A673 (cell line): ENCODE results near the gene CDH23. TPM values are rescaled to one million over a fixed set of nuclear protein-coding genes. Genes with fewer than 3 reads are reported as not detected.

Source experiments
- BruUV-seq: library from RNA; stranded (reverse); fragments of 400-500 nt; replicated peaks from 2 replicates; lab custom pipeline; 2021; lab: Mats Ljungman, UMichigan
- CTCF ChIA-PET: fragments of 300-600 bp; sonication (Branson Sonifier 250); formaldehyde crosslinking; loops from one replicate; lab custom pipeline; 2022; ENCODE audit warnings: antibody characterized with exemption; lab: Charles Lee
- POLR2A ChIA-PET: fragments of 300-600 bp; sonication (Branson Sonifier 250); formaldehyde crosslinking; loops from one replicate; lab custom pipeline; 2022; ENCODE audit warnings: antibody characterized with exemption; ENCODE audit not compliant: low non-redundant PET; lab: Charles Lee
- DNase-seq: peaks from one replicate; pipeline ENCODE4 v3.0.0-alpha.2; 2015; ENCODE audit warnings: low spot score
- H3K27ac ChIP-seq: fragments of 200-600 bp; sonication (generic); 2 replicates; pipeline ENCODE4 v1.5.1; 2016; ENCODE audit warnings: mixed run types, low read depth, mild to moderate bottlenecking, mixed read lengths, antibody characterized with exemption, low read length; ENCODE audit not compliant: poor library complexity, severe bottlenecking
- H3K27me3 ChIP-seq: fragments of 200-600 bp; sonication (generic); replicated peaks from 2 replicates; pipeline ENCODE4 v1.6.1; 2017; ENCODE audit warnings: mixed run types, low read depth, mild to moderate bottlenecking, mixed read lengths, antibody characterized with exemption, low read length; ENCODE audit not compliant: insufficient read depth, poor library complexity
- H3K36me3 ChIP-seq: fragments of 200-600 bp; sonication (generic); 2 replicates; pipeline ENCODE4 v1.6.1; 2016; ENCODE audit warnings: mixed run types, mild to moderate bottlenecking, mixed read lengths, antibody characterized with exemption, low read length; ENCODE audit not compliant: insufficient read depth, poor library complexity, severe bottlenecking
- H3K4me1 ChIP-seq: fragments of 200-600 bp; sonication (generic); 2 replicates; pipeline ENCODE4 v1.6.1; 2017; ENCODE audit warnings: mixed run types, mild to moderate bottlenecking, mixed read lengths, antibody characterized with exemption, low read length; ENCODE audit not compliant: insufficient read depth, poor library complexity, severe bottlenecking
- H3K4me3 ChIP-seq: fragments of 200-600 bp; sonication (generic); 2 replicates; pipeline ENCODE4 v1.5.1; 2016; ENCODE audit warnings: low read depth, mixed run types, mild to moderate bottlenecking, mixed read lengths, low read length; ENCODE audit not compliant: poor library complexity, severe bottlenecking
- H3K9me3 ChIP-seq: fragments of 200-600 bp; sonication (generic); 2 replicates; pipeline ENCODE4 v1.6.1; 2016; ENCODE audit warnings: mixed run types, low read depth, mild to moderate bottlenecking, mixed read lengths, antibody characterized with exemption, low read length; ENCODE audit not compliant: poor library complexity, severe bottlenecking
- CTCF ChIP-seq: fragments of 300-800, 200-600 bp; sonication (generic); conservative IDR thresholded peaks from 2 replicates; pipeline ENCODE4 v1.5.1; 2017; ENCODE audit warnings: low read depth, mild to moderate bottlenecking, antibody characterized with exemption, low read length, moderate library complexity, mixed read lengths
- EZH2 ChIP-seq: fragments of 200-600 bp; sonication (generic); IDR thresholded peaks from 2 replicates; pipeline ENCODE4 v1.6.1; 2017; ENCODE audit warnings: borderline replicate concordance, low read depth, mild to moderate bottlenecking, mixed read lengths, antibody characterized with exemption, low read length; ENCODE audit not compliant: poor library complexity, severe bottlenecking
- intact Hi-C: fragments of 100-400 bp; cut with micrococcal nuclease; formaldehyde crosslinking; loops from one replicate; pipeline ENCODE4 v1.10.0; 2022; ENCODE audit not compliant: unreplicated experiment
- total RNA-seq: library from RNA; stranded (reverse); gene quantifications from 2 replicates; pipeline ENCODE4 v1.2.3, GENCODE V29; 2021

Gene CDH23
- total RNA-seq, 1 experiment from 2014 or later: 49.7 TPM

- no peak overlapping the region for H3K4me3 ChIP-seq
- no peaks in the 10 kb centered on the region for H3K9me3 ChIP-seq
- intact Hi-C loops: no loop called here
- no peaks in the 10 kb centered on the region for H3K36me3 ChIP-seq
- H3K27ac ChIP-seq: no peak overlapping the region
- no TSS peak for BruUV-seq
- ChIA-PET POLR2A (no interaction called here), CTCF (no interaction called here)
- H3K27me3 ChIP-seq: no peaks in the 10 kb centered on the region
- no peaks in the 10 kb centered on the region for H3K4me1 ChIP-seq
- DNase-seq: no peak
- no peak for TF ChIP-seq CTCF
- no peak for TF ChIP-seq EZH2
Measured at GRCh38 chr10:71368176-71368575, 28.5 kb upstream of the CDH23 start.

- no peak overlapping the region for H3K27ac ChIP-seq
- no TSS peak for BruUV-seq
- ChIA-PET CTCF (no interaction called here), POLR2A (no interaction called here)
- no peaks in the 10 kb centered on the region for H3K9me3 ChIP-seq
- H3K4me1 ChIP-seq: no peaks in the 10 kb centered on the region
- no peaks in the 10 kb centered on the region for H3K27me3 ChIP-seq
- TF ChIP-seq CTCF (0 out of 2 replicates have a peak, but pooled peaks have one; percentile 24), EZH2 (no peak)
- peak; percentile 17 for DNase-seq
- H3K4me3 ChIP-seq: no peak overlapping the region
- no peaks in the 10 kb centered on the region for H3K36me3 ChIP-seq
- intact Hi-C loops: no loop called here
Measured at GRCh38 chr10:71368643-71369042, 28.1 kb upstream of the CDH23 start.

- TF ChIP-seq CTCF (no peak), EZH2 (no peak)
- no peak overlapping the region for H3K4me3 ChIP-seq
- POLR2A ChIA-PET: no interaction called here
- intact Hi-C loops: no loop called here
- BruUV-seq: no TSS peak
- no peaks in the 10 kb centered on the region for H3K27me3 ChIP-seq
- H3K36me3 ChIP-seq: no peaks in the 10 kb centered on the region
- DNase-seq: no peak
- no peak overlapping the region for H3K27ac ChIP-seq
- H3K9me3 ChIP-seq: no peaks in the 10 kb centered on the region
- H3K4me1 ChIP-seq: no peaks in the 10 kb centered on the region
- CTCF ChIA-PET: no interaction called here
Measured at GRCh38 chr10:71369602-71370001, 27.1 kb upstream of the CDH23 start.
